Omental fat pad (tissue), 4 donors: Measurements from ENCODE around the gene INPP5E. TPM values are rescaled to one million over a fixed set of nuclear protein-coding genes. Genes with fewer than 3 reads are reported as not detected.

Experiments
- ATAC-seq: fragments of 150-250 bp; one replicate; pipeline ENCODE4 v1.9.1; 2016; ENCODE audit warnings: mild to moderate bottlenecking, moderate library complexity; ENCODE audit not compliant: low FRiP score
- DNase-seq: peaks from one replicate; pipeline ENCODE4 v3.0.0-alpha.2; 2019; ENCODE audit warnings: low spot score
- CTCF ChIP-seq, 3 donors: fragments of 450-650 bp; IDR thresholded peaks; one replicate each; pipeline ENCODE4 v1.5.1; 2016 to 2017; ENCODE audit warnings: antibody characterized with exemption in 3 of 3, mild to moderate bottlenecking in 3 of 3, moderate library complexity in 2 of 3
- total RNA-seq, 4 donors: library from RNA; depleted of rRNA; stranded (reverse); fragments of >200 nt; gene quantifications; one replicate each; pipeline ENCODE4 v1.1.0, GENCODE V29; 2016

INPP5E gene
- total RNA-seq, 4 donors from 2014 or later, result 5.4 to 13.1 (median 8.3) TPM

GRCh38 chr9:136383436-136383835 lies 56.2 kb downstream of the INPP5E start:
- no peak for TF ChIP-seq CTCF (IDR thresholded peaks at IDR 0.05)
- DNase-seq (no peak), ATAC-seq (no peak)

- DNase-seq (no peak), ATAC-seq (no peak)
- no peak for TF ChIP-seq CTCF (IDR thresholded peaks at IDR 0.05)
Observed at GRCh38 chr9:136381966-136382513, 57.6 kb downstream of the INPP5E start.

- no peak for TF ChIP-seq CTCF (IDR thresholded peaks at IDR 0.05)
- ATAC-seq, result no peak
Observed at GRCh38 chr9:136381311-136381710, 58.3 kb downstream of the INPP5E start.

GRCh38 chr9:136380381-136380780 lies 59.3 kb downstream of the INPP5E start:
- no peak for ATAC-seq
- no peak for TF ChIP-seq CTCF (IDR thresholded peaks at IDR 0.05)
- no peak for DNase-seq

More at GRCh38 chr9:136381311-136381710, 58.3 kb downstream of the INPP5E start:
- no peak for DNase-seq

- DNase-seq, result no peak
- no peak for ATAC-seq
- no peak for TF ChIP-seq CTCF (IDR thresholded peaks at IDR 0.05)
Observed at GRCh38 chr9:136379891-136380290, 59.8 kb downstream of the INPP5E start.

GRCh38 chr9:136379401-136379800 lies 60.2 kb downstream of the INPP5E start:
- no peak for TF ChIP-seq CTCF (IDR thresholded peaks at IDR 0.05)
- no peak for ATAC-seq
- no peak for DNase-seq

GRCh38 chr9:136379003-136379287 lies 60.7 kb downstream of the INPP5E start:
- ATAC-seq (no peak), DNase-seq (no peak)
- TF ChIP-seq CTCF (IDR thresholded peaks at IDR 0.05), result no peak

Other genes with a start within 250 kb of the INPP5E start
- not detected for gene LHX3, start 234.7 kb downstream of the INPP5E start, total RNA-seq
- 10 to 100 TPM in 1 of 4 donors, 1 to 10 TPM in 3; 5.6 to 18.5 (median 6.6) TPM for gene QSOX2, start 194.0 kb downstream of the INPP5E start, total RNA-seq
- gene CCDC187, start 135.8 kb downstream of the INPP5E start, total RNA-seq, result not detected
- gene GPSM1, start 112.3 kb downstream of the INPP5E start, total RNA-seq, result 10 to 100 TPM in 1 of 4 donors, 1 to 10 TPM in 3; 5.0 to 20.5 (median 7.3) TPM
- gene DNLZ, start 76.1 kb downstream of the INPP5E start, total RNA-seq, result 10 to 100 TPM; 16.5 to 36.7 (median 19.8) TPM
- 1 to 10 TPM; 2.5 to 6.9 (median 4.9) TPM for gene CARD9, start 66.2 kb downstream of the INPP5E start, total RNA-seq
- gene SNAPC4, start 39.7 kb downstream of the INPP5E start, total RNA-seq, result 10 to 100 TPM in 1 of 4 donors, 1 to 10 TPM in 3; 3.2 to 11.2 (median 5.8) TPM
- gene ENTR1, start 29.2 kb downstream of the INPP5E start, total RNA-seq, result 10 to 100 TPM; 26.5 to 38.1 (median 33.5) TPM
- gene PMPCA, start 29.2 kb downstream of the INPP5E start, total RNA-seq, result 10 to 100 TPM; 29.2 to 64.4 (median 33.6) TPM
- 10 to 100 TPM; 45.6 to 64.8 (median 56.5) TPM for gene SEC16A, start 43.2 kb upstream of the INPP5E start, total RNA-seq
- gene NOTCH1, start 106.2 kb upstream of the INPP5E start, total RNA-seq, result 10 to 100 TPM; 10.4 to 61.8 (median 55.1) TPM
- gene EGFL7, start 223.1 kb upstream of the INPP5E start, total RNA-seq, result 100 to 1,000 TPM in 3 of 4 donors, 10 to 100 TPM in 1; 50.6 to 274 (median 145) TPM
- gene AGPAT2, start 247.6 kb upstream of the INPP5E start, total RNA-seq, result 100 to 1,000 TPM; 391 to 854 (median 473) TPM